ENCODE data around the gene CCDC9B.

The CCDC9B gene

GRCh38 chr15:40345867-40346578, 5.3 kb upstream of the CCDC9B start:
- no peak overlapping the region for H3K4me3 ChIP-seq (ENCODE audit: control insufficient read depth, low read depth, low read length)
- TF ChIP-seq CTCF (IDR thresholded peaks at IDR 0.05; ENCODE audit: control insufficient read depth, insufficient read depth, low read depth, low read length, missing control alignments), result no peak
- no peak for DNase-seq (ENCODE audit: low read depth)

GRCh38 chr15:40345225-40345866, 4.6 kb upstream of the CCDC9B start:
- DNase-seq (ENCODE audit: low read depth), result no peak

GRCh38 chr15:40344631-40345120, 3.9 kb upstream of the CCDC9B start:
- H3K4me3 ChIP-seq (ENCODE audit: control insufficient read depth, low read depth, low read length), result no peak overlapping the region
- DNase-seq (ENCODE audit: low read depth), result no peak
- TF ChIP-seq CTCF (IDR thresholded peaks at IDR 0.05; ENCODE audit: control insufficient read depth, insufficient read depth, low read depth, low read length, missing control alignments), result peak; percentile 81

More at GRCh38 chr15:40345225-40345866, 4.6 kb upstream of the CCDC9B start:
- TF ChIP-seq CTCF (IDR thresholded peaks at IDR 0.05; ENCODE audit: control insufficient read depth, insufficient read depth, low read depth, low read length, missing control alignments), result no peak
- H3K4me3 ChIP-seq (ENCODE audit: control insufficient read depth, low read depth, low read length), result no peak overlapping the region

GRCh38 chr15:40344217-40344616, 3.5 kb upstream of the CCDC9B start:
- no peak for DNase-seq (ENCODE audit: low read depth)
- no peak overlapping the region for H3K4me3 ChIP-seq (ENCODE audit: control insufficient read depth, low read depth, low read length)
- no peak for TF ChIP-seq CTCF (IDR thresholded peaks at IDR 0.05; ENCODE audit: control insufficient read depth, insufficient read depth, low read depth, low read length, missing control alignments)

- TF ChIP-seq CTCF (IDR thresholded peaks at IDR 0.05; ENCODE audit: control insufficient read depth, insufficient read depth, low read depth, low read length, missing control alignments), result no peak
- DNase-seq (ENCODE audit: low read depth), result peak; percentile 49
- no peak overlapping the region for H3K4me3 ChIP-seq (ENCODE audit: control insufficient read depth, low read depth, low read length)
Measured at GRCh38 chr15:40343512-40343911, 2.8 kb upstream of the CCDC9B start.

- no peak overlapping the region for H3K4me3 ChIP-seq (ENCODE audit: control insufficient read depth, low read depth, low read length)
- no peak for DNase-seq (ENCODE audit: low read depth)
- no peak for TF ChIP-seq CTCF (IDR thresholded peaks at IDR 0.05; ENCODE audit: control insufficient read depth, insufficient read depth, low read depth, low read length, missing control alignments)
Measured at GRCh38 chr15:40342416-40343320, 1.9 kb upstream of the CCDC9B start.

All from AG09309 (cell line).